Fibroblast of lung (primary cell): ENCODE measurements around the gene ADGRF5.

ENCODE experiments used
- CTCF ChIP-seq, 2 donors: IDR thresholded peaks in 1 of 2; conservative IDR thresholded peaks in 1 of 2; 1 replicate in 1 of 2; 2 replicates in 1 of 2; pipeline ENCODE4 v1.5.1; 2011 to 2012; ENCODE audit warnings: low read length in 2 of 2, control low read depth in 1 of 2, inconsistent platforms in 1 of 2, low read depth in 1 of 2, mild to moderate bottlenecking in 1 of 2
- EZH2 ChIP-seq: IDR thresholded peaks from 2 replicates; pipeline ENCODE4 v1.5.1; 2012; ENCODE audit warnings: low read length, control low read depth, mild to moderate bottlenecking; ENCODE audit errors: missing control alignments

- TF ChIP-seq CTCF (conservative IDR thresholded peaks at IDR 0.05 in 1 of 2, IDR thresholded peaks at IDR 0.05 in 1 of 2; ENCODE audit: low read depth in 1 of 2, low read length in 2 of 2) (no peak), EZH2 (no peak)
Measured at GRCh38 chr6:46896871-46897270, 24.9 kb downstream of the ADGRF5 start.
